Nephron (organoid): ENCODE measurements around the gene SFXN5.

Experiments
- H3K27ac Mint-ChIP-seq, 3 experiments: 2 replicates each; pipeline ENCODE4 v1.8.0; 2020; ENCODE audit warnings: mixed read lengths in 3 of 3, mild to moderate bottlenecking in 2 of 3, moderate library complexity in 1 of 3
- H3K27me3 Mint-ChIP-seq: 2 replicates; pipeline ENCODE4 v1.8.0; 2021; ENCODE audit warnings: low read depth, mild to moderate bottlenecking, moderate library complexity, mixed read lengths
- H3K36me3 Mint-ChIP-seq: 2 replicates; pipeline ENCODE4 v1.8.0; 2020; ENCODE audit warnings: low read depth, mixed read lengths
- H3K4me1 Mint-ChIP-seq: 2 replicates; pipeline ENCODE4 v1.8.0; 2020; ENCODE audit warnings: mixed read lengths
- H3K4me3 Mint-ChIP-seq, 3 experiments: 2 replicates each; pipeline ENCODE4 v1.8.0; 2020; ENCODE audit warnings: mild to moderate bottlenecking in 3 of 3, mixed read lengths in 3 of 3, moderate library complexity in 2 of 3
- H3K9me3 Mint-ChIP-seq: 2 replicates; pipeline ENCODE4 v1.8.0; 2020; ENCODE audit warnings: mixed read lengths
- CTCF ChIP-seq, 3 experiments: fragments of 200-600 bp; sonication (generic); IDR thresholded peaks; one replicate each; pipeline ENCODE4 v1.5.0; 2021; ENCODE audit warnings: antibody characterized with exemption in 3 of 3; ENCODE audit not compliant: unreplicated experiment in 3 of 3

Gene SFXN5

DNA sequence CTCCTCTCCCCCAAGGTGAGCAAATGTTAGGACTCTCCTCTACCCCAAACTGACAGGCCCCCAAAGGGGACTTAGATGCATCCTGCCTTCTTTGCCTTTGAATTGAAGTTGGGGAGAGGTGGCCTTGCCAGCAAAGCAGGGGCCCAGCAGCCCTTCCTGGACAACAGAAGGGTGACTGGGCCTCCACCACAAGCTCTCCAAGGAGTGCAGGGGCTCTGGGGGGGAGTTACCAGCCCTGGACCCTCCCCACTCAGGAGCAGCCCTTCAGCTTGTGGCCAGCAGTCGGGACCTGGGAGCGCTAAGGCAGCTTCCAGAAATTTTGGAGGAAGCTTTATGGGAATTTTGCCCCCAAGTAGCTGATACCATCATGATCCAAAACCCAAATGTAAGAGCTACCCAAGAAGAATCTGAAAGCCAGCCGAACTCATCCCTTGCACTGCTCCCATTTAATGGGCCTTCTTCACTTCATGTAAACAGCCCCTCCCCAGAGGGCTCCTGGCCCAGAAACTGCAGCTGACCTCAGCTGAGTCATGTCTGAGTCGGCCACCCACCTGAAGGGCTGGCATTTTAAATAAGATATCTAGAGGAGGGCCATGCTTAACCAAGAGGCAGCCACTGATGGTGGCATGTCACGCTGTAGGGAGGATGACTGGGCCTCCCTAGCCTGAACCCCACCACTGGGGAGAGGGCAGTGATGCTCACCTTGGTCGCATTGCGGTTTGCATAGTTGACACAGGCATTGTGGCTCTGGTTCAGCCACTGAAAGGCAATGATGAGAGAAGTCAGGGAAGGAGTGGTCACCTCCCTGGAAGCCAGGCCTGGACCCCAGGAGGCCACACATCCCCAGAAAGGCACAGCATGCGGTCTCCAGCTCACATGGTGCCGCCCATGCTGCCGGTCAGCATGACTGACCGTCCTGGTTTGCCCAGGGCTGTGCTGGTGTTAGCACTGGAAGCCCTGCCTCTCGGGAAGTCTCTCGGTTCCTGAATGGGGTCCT is 71.5 kb downstream of the SFXN5 start:
- Mint-ChIP-seq H3K27me3 (peaks cover 5% of the 10 kb centered on the region), H3K4me1 (no peaks in the 10 kb centered on the region), H3K27ac (no peak overlapping the region), H3K9me3 (no peaks in the 10 kb centered on the region), H3K4me3 (no peak overlapping the region), H3K36me3 (no peaks in the 10 kb centered on the region)
- TF ChIP-seq CTCF (IDR thresholded peaks at IDR 0.05; ENCODE audit: unreplicated experiment in 3 of 3), result no peak

GRCh38 chr2:72998724-72999123 is 72.8 kb downstream of the SFXN5 start:
- Mint-ChIP-seq H3K27me3 (peaks cover 9% of the 10 kb centered on the region), H3K9me3 (no peaks in the 10 kb centered on the region), H3K27ac (no peak overlapping the region), H3K4me3 (no peak overlapping the region), H3K36me3 (no peaks in the 10 kb centered on the region), H3K4me1 (no peaks in the 10 kb centered on the region)
- no peak for TF ChIP-seq CTCF (IDR thresholded peaks at IDR 0.05; ENCODE audit: unreplicated experiment in 3 of 3)

DNA sequence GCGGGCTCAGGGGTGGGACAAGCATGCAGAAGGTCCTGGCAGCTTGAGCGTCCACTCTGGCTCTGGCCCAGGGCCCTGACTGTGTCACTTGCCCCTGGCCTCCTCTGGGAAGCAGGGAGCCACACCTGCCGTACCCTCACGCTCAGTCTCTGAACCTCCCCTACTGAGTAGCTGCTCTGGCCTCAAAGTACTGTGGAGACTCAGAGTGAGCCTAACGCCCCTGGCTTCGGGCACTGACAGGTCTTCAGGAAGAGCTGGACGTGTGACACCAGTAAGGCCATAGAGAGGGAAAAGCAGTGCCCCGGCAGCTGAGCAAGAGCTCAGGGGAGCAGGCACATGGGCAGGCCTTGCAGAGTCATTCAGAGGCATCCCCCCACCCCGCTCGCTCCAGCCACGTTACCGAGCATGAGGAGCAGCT is 73.3 kb downstream of the SFXN5 start:
- peaks cover 9% of the 10 kb centered on the region for H3K27me3 Mint-ChIP-seq
- no peak for TF ChIP-seq CTCF (IDR thresholded peaks at IDR 0.05; ENCODE audit: unreplicated experiment in 3 of 3)

DNA sequence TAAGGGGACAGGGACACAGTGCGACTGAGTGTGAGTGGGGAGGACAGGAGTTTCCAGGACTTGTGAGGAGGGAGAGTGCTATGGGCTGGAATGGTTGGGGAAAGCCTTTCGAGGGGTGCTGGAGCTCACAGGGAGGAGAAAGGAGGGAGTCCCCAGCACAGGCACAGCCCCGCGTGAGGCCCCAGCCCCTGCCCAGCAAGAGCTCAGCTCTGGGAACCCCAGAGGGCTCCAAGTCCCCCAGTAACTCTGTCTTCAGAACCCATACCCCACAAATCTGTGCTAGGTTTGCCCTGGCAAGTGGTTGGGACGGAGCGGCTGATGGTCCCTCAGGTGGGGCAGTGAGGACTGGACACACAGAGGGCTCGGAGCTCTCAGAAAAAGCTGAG is 75.4 kb downstream of the SFXN5 start:
- Mint-ChIP-seq H3K4me3 (no peak overlapping the region), H3K27ac (peak overlapping the region in 1 of 3 experiments; percentile 58), H3K4me1 (no peaks in the 10 kb centered on the region), H3K9me3 (no peaks in the 10 kb centered on the region), H3K36me3 (no peaks in the 10 kb centered on the region), H3K27me3 (peaks cover 5% of the 10 kb centered on the region)
- no peak for TF ChIP-seq CTCF (IDR thresholded peaks at IDR 0.05; ENCODE audit: unreplicated experiment in 3 of 3)

More for the DNA sequence above, 73.3 kb downstream of the SFXN5 start:
- no peaks in the 10 kb centered on the region for H3K36me3 Mint-ChIP-seq
- no peaks in the 10 kb centered on the region for H3K4me1 Mint-ChIP-seq
- no peaks in the 10 kb centered on the region for H3K9me3 Mint-ChIP-seq
- H3K4me3 Mint-ChIP-seq, result no peak overlapping the region
- no peak overlapping the region for H3K27ac Mint-ChIP-seq

- Mint-ChIP-seq H3K9me3 (no peaks in the 10 kb centered on the region), H3K27me3 (peaks cover 5% of the 10 kb centered on the region), H3K27ac (peak overlapping the region in 1 of 3 experiments; percentile 58), H3K36me3 (no peaks in the 10 kb centered on the region), H3K4me1 (no peaks in the 10 kb centered on the region), H3K4me3 (no peak overlapping the region)
- no peak for TF ChIP-seq CTCF (IDR thresholded peaks at IDR 0.05; ENCODE audit: unreplicated experiment in 3 of 3)
Measured at GRCh38 chr2:72995430-72996116, 75.9 kb downstream of the SFXN5 start.
